Liver (tissue), 3 donors: ENCODE measurements around the gene ETFDH.
"Not testable (repeated sequence)": the region's sequence is repeated elsewhere in the genome, so short reads cannot be mapped to it uniquely, and the experiment has no call there.

Experiments
- TAF1 ChIP-seq: conservative IDR thresholded peaks from 2 replicates; pipeline ENCODE4 v1.6.1; 2016; ENCODE audit warnings: antibody characterized with exemption, mild to moderate bottlenecking
- TF ChIP-seq, protein P1 (sequence below): fragments of 150-350 bp; IDR thresholded peaks from 2 replicates; pipeline ENCODE4 v1.5.1; 2017; ENCODE audit warnings: improper control_type of control experiment, low read depth, low read length; ENCODE audit not compliant: missing input control
- TF ChIP-seq, protein P2 (sequence below): IDR thresholded peaks from 2 replicates; pipeline ENCODE4 v1.6.1; 2016; ENCODE audit warnings: antibody characterized with exemption, mild to moderate bottlenecking
- TF ChIP-seq, protein P3 (sequence below): IDR thresholded peaks from 2 replicates; pipeline ENCODE4 v1.6.1; 2016; ENCODE audit warnings: antibody characterized with exemption
- TF ChIP-seq, protein P4 (sequence below): IDR thresholded peaks from 2 replicates; pipeline ENCODE4 v1.6.1; 2016; ENCODE audit warnings: antibody characterized with exemption
- donor health status: healthy.
- donor health status: healthy.

DNA sequence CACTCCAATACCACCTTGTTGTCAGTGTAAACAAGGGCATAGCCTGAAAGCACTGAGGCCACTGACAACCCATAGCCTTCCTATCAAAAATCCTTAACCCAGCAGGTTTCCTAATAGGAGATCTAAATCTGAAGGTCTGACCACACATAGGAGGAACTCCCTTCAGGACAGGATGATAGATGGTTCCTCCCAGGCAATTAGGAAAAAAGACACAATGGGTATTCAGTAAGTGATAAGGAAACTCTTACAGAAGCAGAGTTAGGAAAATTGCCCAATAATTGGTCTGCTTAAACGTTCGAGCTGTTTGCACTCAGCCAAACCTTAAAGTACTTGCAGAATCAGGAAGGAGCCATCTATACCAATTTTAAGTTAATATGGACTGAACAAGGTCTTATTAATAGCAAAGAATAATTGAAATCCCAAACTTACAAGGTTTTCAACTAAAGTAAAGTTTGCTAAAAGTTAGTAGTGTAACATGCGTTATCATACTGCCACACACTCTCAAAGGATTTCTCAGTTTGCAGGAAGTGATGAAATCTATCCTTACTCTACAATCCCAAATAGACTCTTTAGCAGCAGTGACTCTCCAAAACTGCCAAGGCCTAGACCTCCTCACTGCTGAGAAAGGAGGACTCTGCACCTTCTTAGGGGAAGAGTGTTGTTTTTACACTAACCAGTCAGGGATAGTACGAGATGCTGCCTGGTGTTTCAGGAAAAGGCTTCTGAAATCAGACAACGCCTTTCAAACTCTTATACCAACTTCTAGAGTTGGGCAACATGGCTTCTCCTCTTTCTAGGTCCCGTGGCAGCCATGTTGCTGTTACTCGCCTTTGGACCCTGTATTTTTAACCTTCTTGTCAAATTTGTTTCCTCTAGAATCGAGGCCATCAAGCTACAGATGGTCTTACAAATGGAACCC, 8.1 kb upstream of the ETFDH start:
- TF ChIP-seq, protein P1, sequence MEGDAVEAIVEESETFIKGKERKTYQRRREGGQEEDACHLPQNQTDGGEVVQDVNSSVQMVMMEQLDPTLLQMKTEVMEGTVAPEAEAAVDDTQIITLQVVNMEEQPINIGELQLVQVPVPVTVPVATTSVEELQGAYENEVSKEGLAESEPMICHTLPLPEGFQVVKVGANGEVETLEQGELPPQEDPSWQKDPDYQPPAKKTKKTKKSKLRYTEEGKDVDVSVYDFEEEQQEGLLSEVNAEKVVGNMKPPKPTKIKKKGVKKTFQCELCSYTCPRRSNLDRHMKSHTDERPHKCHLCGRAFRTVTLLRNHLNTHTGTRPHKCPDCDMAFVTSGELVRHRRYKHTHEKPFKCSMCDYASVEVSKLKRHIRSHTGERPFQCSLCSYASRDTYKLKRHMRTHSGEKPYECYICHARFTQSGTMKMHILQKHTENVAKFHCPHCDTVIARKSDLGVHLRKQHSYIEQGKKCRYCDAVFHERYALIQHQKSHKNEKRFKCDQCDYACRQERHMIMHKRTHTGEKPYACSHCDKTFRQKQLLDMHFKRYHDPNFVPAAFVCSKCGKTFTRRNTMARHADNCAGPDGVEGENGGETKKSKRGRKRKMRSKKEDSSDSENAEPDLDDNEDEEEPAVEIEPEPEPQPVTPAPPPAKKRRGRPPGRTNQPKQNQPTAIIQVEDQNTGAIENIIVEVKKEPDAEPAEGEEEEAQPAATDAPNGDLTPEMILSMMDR: not testable (repeated sequence)
- TF ChIP-seq, protein P2, sequence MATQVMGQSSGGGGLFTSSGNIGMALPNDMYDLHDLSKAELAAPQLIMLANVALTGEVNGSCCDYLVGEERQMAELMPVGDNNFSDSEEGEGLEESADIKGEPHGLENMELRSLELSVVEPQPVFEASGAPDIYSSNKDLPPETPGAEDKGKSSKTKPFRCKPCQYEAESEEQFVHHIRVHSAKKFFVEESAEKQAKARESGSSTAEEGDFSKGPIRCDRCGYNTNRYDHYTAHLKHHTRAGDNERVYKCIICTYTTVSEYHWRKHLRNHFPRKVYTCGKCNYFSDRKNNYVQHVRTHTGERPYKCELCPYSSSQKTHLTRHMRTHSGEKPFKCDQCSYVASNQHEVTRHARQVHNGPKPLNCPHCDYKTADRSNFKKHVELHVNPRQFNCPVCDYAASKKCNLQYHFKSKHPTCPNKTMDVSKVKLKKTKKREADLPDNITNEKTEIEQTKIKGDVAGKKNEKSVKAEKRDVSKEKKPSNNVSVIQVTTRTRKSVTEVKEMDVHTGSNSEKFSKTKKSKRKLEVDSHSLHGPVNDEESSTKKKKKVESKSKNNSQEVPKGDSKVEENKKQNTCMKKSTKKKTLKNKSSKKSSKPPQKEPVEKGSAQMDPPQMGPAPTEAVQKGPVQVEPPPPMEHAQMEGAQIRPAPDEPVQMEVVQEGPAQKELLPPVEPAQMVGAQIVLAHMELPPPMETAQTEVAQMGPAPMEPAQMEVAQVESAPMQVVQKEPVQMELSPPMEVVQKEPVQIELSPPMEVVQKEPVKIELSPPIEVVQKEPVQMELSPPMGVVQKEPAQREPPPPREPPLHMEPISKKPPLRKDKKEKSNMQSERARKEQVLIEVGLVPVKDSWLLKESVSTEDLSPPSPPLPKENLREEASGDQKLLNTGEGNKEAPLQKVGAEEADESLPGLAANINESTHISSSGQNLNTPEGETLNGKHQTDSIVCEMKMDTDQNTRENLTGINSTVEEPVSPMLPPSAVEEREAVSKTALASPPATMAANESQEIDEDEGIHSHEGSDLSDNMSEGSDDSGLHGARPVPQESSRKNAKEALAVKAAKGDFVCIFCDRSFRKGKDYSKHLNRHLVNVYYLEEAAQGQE: not testable (repeated sequence)
- TF ChIP-seq, protein P3, sequence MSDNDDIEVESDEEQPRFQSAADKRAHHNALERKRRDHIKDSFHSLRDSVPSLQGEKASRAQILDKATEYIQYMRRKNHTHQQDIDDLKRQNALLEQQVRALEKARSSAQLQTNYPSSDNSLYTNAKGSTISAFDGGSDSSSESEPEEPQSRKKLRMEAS: not testable (repeated sequence)
- TF ChIP-seq, protein P4, sequence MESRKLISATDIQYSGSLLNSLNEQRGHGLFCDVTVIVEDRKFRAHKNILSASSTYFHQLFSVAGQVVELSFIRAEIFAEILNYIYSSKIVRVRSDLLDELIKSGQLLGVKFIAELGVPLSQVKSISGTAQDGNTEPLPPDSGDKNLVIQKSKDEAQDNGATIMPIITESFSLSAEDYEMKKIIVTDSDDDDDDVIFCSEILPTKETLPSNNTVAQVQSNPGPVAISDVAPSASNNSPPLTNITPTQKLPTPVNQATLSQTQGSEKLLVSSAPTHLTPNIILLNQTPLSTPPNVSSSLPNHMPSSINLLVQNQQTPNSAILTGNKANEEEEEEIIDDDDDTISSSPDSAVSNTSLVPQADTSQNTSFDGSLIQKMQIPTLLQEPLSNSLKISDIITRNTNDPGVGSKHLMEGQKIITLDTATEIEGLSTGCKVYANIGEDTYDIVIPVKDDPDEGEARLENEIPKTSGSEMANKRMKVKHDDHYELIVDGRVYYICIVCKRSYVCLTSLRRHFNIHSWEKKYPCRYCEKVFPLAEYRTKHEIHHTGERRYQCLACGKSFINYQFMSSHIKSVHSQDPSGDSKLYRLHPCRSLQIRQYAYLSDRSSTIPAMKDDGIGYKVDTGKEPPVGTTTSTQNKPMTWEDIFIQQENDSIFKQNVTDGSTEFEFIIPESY: not testable (repeated sequence)
- TF ChIP-seq TAF1: not testable (repeated sequence)
